ENCODE data around the gene SFTPA1. TPM values are rescaled to one million over a fixed set of nuclear protein-coding genes. Genes with fewer than 3 reads are reported as not detected.
"Not testable (repeated sequence)": the region's sequence is repeated elsewhere in the genome, so short reads cannot be mapped to it uniquely, and the experiment has no call there.

The SFTPA1 gene
- total and polyA plus RNA-seq, 2 experiments from 2014 or later = not detected

GRCh38 chr10:79579361-79579760 lies 31.4 kb upstream of the SFTPA1 start:
- no peaks in the 10 kb centered on the region for H3K36me3 ChIP-seq (ENCODE audit: low read depth)
- no peaks in the 10 kb centered on the region for H3K4me1 ChIP-seq (ENCODE audit: insufficient read depth)
- no peak overlapping the region for H2AFZ ChIP-seq
- 0 out of 2 replicates have a peak, but pooled peaks cover 4% of the 10 kb centered on the region for H4K20me1 ChIP-seq (ENCODE audit: insufficient read depth)
- TF ChIP-seq EZH2phosphoT487 (IDR thresholded peaks at IDR 0.05; ENCODE audit: insufficient read depth, low read depth) = no peak
- TF ChIP-seq EZH2 (IDR thresholded peaks at IDR 0.05; ENCODE audit: insufficient read depth, poor library complexity, severe bottlenecking) = no peak
- H3K9me3 ChIP-seq (ENCODE audit: low read depth) = no peaks in the 10 kb centered on the region
- no peaks in the 10 kb centered on the region for H3K9me2 ChIP-seq (ENCODE audit: insufficient read depth)
- no peak overlapping the region for H3K9ac ChIP-seq
- no peak for DNase-seq
- no peak overlapping the region for H3K4me3 ChIP-seq
- no peaks in the 10 kb centered on the region for H3F3A ChIP-seq (ENCODE audit: insufficient read depth)
- peaks cover 26% of the 10 kb centered on the region for H3K27me3 ChIP-seq (replicated peaks; ENCODE audit: insufficient read depth)
- no peaks in the 10 kb centered on the region for H3K79me2 ChIP-seq (ENCODE audit: insufficient read depth)
- no peak overlapping the region for H3K27ac ChIP-seq
- in situ Hi-C loops (cut with MboI) = no loop called here
- no peak overlapping the region for H3K4me2 ChIP-seq (ENCODE audit: unreplicated experiment)
- WGBS, 2 experiments (ENCODE audit: low coverage in 1 of 2, low lambda C conversion rate in 2 of 2, missing lambda C conversion rate in 2 of 2) = 86 to 96% methylated on average over 2 of the region's 2 CpGs

- Histone ChIP-seq H3K4me2 (ENCODE audit: unreplicated experiment) (no peak overlapping the region), H4K20me1 (ENCODE audit: insufficient read depth) (0 out of 2 replicates have a peak, but pooled peaks cover 4% of the 10 kb centered on the region), H2AFZ (no peak overlapping the region), H3F3A (ENCODE audit: insufficient read depth) (no peaks in the 10 kb centered on the region), H3K27me3 (replicated peaks; ENCODE audit: insufficient read depth) (peaks cover 26% of the 10 kb centered on the region), H3K4me3 (no peak overlapping the region), H3K9ac (no peak overlapping the region), H3K36me3 (ENCODE audit: low read depth) (no peaks in the 10 kb centered on the region), H3K4me1 (ENCODE audit: insufficient read depth) (no peaks in the 10 kb centered on the region), H3K9me3 (ENCODE audit: low read depth) (no peaks in the 10 kb centered on the region), H3K9me2 (ENCODE audit: insufficient read depth) (no peaks in the 10 kb centered on the region), H3K79me2 (ENCODE audit: insufficient read depth) (no peaks in the 10 kb centered on the region), H3K27ac (no peak overlapping the region)
- TF ChIP-seq EZH2phosphoT487 (IDR thresholded peaks at IDR 0.05; ENCODE audit: insufficient read depth, low read depth) = no peak
- no peak for TF ChIP-seq EZH2 (IDR thresholded peaks at IDR 0.05; ENCODE audit: insufficient read depth, poor library complexity, severe bottlenecking)
- no peak for DNase-seq
- in situ Hi-C loops (cut with MboI) = no loop called here
Measured at GRCh38 chr10:79581044-79581443, 29.7 kb upstream of the SFTPA1 start.

- Histone ChIP-seq H3K4me1 (ENCODE audit: insufficient read depth) (no peaks in the 10 kb centered on the region), H3K9me2 (ENCODE audit: insufficient read depth) (no peaks in the 10 kb centered on the region), H3K4me2 (ENCODE audit: unreplicated experiment) (no peak overlapping the region), H4K20me1 (ENCODE audit: insufficient read depth) (0 out of 2 replicates have a peak, but pooled peaks cover 4% of the 10 kb centered on the region), H3K4me3 (no peak overlapping the region), H2AFZ (no peak overlapping the region), H3K27me3 (replicated peaks; ENCODE audit: insufficient read depth) (peaks cover 23% of the 10 kb centered on the region), H3K9me3 (ENCODE audit: low read depth) (no peaks in the 10 kb centered on the region), H3K36me3 (ENCODE audit: low read depth) (no peaks in the 10 kb centered on the region), H3F3A (ENCODE audit: insufficient read depth) (no peaks in the 10 kb centered on the region), H3K79me2 (ENCODE audit: insufficient read depth) (no peaks in the 10 kb centered on the region), H3K27ac (no peak overlapping the region), H3K9ac (no peak overlapping the region)
- in situ Hi-C loops (cut with MboI) = no loop called here
- no peak for DNase-seq
- 65 to 67% methylated on average over 6 of the region's 6 CpGs for WGBS, 2 experiments (ENCODE audit: low coverage in 1 of 2, low lambda C conversion rate in 2 of 2, missing lambda C conversion rate in 2 of 2)
- TF ChIP-seq EZH2 (IDR thresholded peaks at IDR 0.05; ENCODE audit: insufficient read depth, poor library complexity, severe bottlenecking) (no peak), EZH2phosphoT487 (IDR thresholded peaks at IDR 0.05; ENCODE audit: insufficient read depth, low read depth) (no peak)
Measured at GRCh38 chr10:79582096-79582495, 28.6 kb upstream of the SFTPA1 start.

- DNase-seq; in situ Hi-C loops (cut with MboI); H3K4me3 ChIP-seq: not testable (repeated sequence)
Measured at GRCh38 chr10:79582954-79583353, 27.8 kb upstream of the SFTPA1 start.

GRCh38 chr10:79583488-79584024 lies 27.2 kb upstream of the SFTPA1 start:
- Histone ChIP-seq H3K9me3 (ENCODE audit: low read depth) (no peaks in the 10 kb centered on the region), H3K79me2 (ENCODE audit: insufficient read depth) (no peaks in the 10 kb centered on the region), H2AFZ (no peak overlapping the region), H3K4me1 (ENCODE audit: insufficient read depth) (no peaks in the 10 kb centered on the region), H3F3A (ENCODE audit: insufficient read depth) (no peaks in the 10 kb centered on the region), H3K27ac (no peak overlapping the region), H3K9me2 (ENCODE audit: insufficient read depth) (no peaks in the 10 kb centered on the region), H3K36me3 (ENCODE audit: low read depth) (no peaks in the 10 kb centered on the region), H3K9ac (no peak overlapping the region), H3K27me3 (replicated peaks; ENCODE audit: insufficient read depth) (peaks cover 15% of the 10 kb centered on the region), H3K4me2 (ENCODE audit: unreplicated experiment) (no peak overlapping the region), H3K4me3 (no peak overlapping the region), H4K20me1 (ENCODE audit: insufficient read depth) (0 out of 2 replicates have a peak, but pooled peaks cover 4% of the 10 kb centered on the region)
- 62 to 63% methylated on average over 7 of the region's 7 CpGs for WGBS, 2 experiments (ENCODE audit: low coverage in 1 of 2, low lambda C conversion rate in 2 of 2, missing lambda C conversion rate in 2 of 2)
- in situ Hi-C loops (cut with MboI) = no loop called here
- no peak for DNase-seq
- TF ChIP-seq EZH2phosphoT487 (IDR thresholded peaks at IDR 0.05; ENCODE audit: insufficient read depth, low read depth) = no peak
- no peak for TF ChIP-seq EZH2 (IDR thresholded peaks at IDR 0.05; ENCODE audit: insufficient read depth, poor library complexity, severe bottlenecking)

More at GRCh38 chr10:79582954-79583353, 27.8 kb upstream of the SFTPA1 start:
- not testable (repeated sequence) for H2AFZ ChIP-seq; H3K9me3 ChIP-seq (ENCODE audit: low read depth); H3K79me2 ChIP-seq (ENCODE audit: insufficient read depth); H3K27ac ChIP-seq; H3K36me3 ChIP-seq (ENCODE audit: low read depth); H4K20me1 ChIP-seq (ENCODE audit: insufficient read depth); H3K4me2 ChIP-seq (ENCODE audit: unreplicated experiment); H3F3A ChIP-seq (ENCODE audit: insufficient read depth); H3K4me1 ChIP-seq (ENCODE audit: insufficient read depth); H3K9me2 ChIP-seq (ENCODE audit: insufficient read depth); H3K9ac ChIP-seq
- H3K27me3 ChIP-seq (replicated peaks; ENCODE audit: insufficient read depth) = peaks cover 15% of the 10 kb centered on the region; the same call in 1 of the 2 replicates
- 53 to 68% methylated on average over 4 to 6 of the region's 6 CpGs for WGBS, 2 experiments (ENCODE audit: low coverage in 1 of 2, low lambda C conversion rate in 2 of 2, missing lambda C conversion rate in 2 of 2)
